PC-3 (cell line): ENCODE measurements around the gene YJU2. TPM values are rescaled to one million over a fixed set of nuclear protein-coding genes. Genes with fewer than 3 reads are reported as not detected.

Experiments used
- ATAC-seq: fragments of 200-7000 bp; cut with Tn5 transposase; 2 replicates; pipeline ENCODE4 v1.9.1; 2020; ENCODE audit warnings: mild to moderate bottlenecking, moderate library complexity
- BruUV-seq: library from RNA; stranded (reverse); fragments of 400-500 nt; replicated peaks from 2 replicates; lab custom pipeline; 2021; lab: Mats Ljungman, UMichigan
- CTCF ChIA-PET: fragments of 300-600 bp; sonication (Branson Sonifier 250); formaldehyde crosslinking; loops from one replicate; lab custom pipeline; 2022; ENCODE audit warnings: antibody characterized with exemption; lab: Charles Lee
- POLR2A ChIA-PET: fragments of 300-600 bp; sonication (Branson Sonifier 250); formaldehyde crosslinking; loops from one replicate; lab custom pipeline; 2022; ENCODE audit warnings: antibody characterized with exemption; ENCODE audit not compliant: unreplicated experiment; lab: Charles Lee
- DNase-seq: peaks from one replicate; pipeline ENCODE4 v3.0.0-alpha.2; 2015
- H2AFZ ChIP-seq: fragments of 300-600 bp; sonication (generic); 2 replicates; pipeline ENCODE4 v1.6.0; 2016; ENCODE audit warnings: antibody characterized with exemption, low read length
- H3F3A ChIP-seq: fragments of 300-600 bp; sonication (generic); one replicate; pipeline ENCODE4 v1.6.0; 2017; ENCODE audit warnings: antibody characterized with exemption, low read length, control low read depth, mild to moderate bottlenecking; ENCODE audit not compliant: unreplicated experiment
- H3K27ac ChIP-seq: fragments of 300-600 bp; sonication (generic); 2 replicates; pipeline ENCODE4 v1.5.1; 2016; ENCODE audit warnings: mild to moderate bottlenecking, low read length
- H3K27me3 ChIP-seq: fragments of 300-600 bp; sonication (generic); 2 replicates; pipeline ENCODE4 v1.6.1; 2016; ENCODE audit warnings: low read length, mixed read lengths
- H3K36me3 ChIP-seq: fragments of 300-600 bp; sonication (generic); 2 replicates; pipeline ENCODE4 v1.6.1; 2016; ENCODE audit warnings: low read depth, mixed run types, low read length, mixed read lengths
- H3K4me1 ChIP-seq: fragments of 300-600 bp; sonication (generic); 2 replicates; pipeline ENCODE4 v1.5.1; 2016; ENCODE audit warnings: low read length; ENCODE audit not compliant: insufficient read depth
- H3K4me2 ChIP-seq: fragments of 300-600 bp; sonication (generic); 2 replicates; pipeline ENCODE4 v1.6.0; 2016; ENCODE audit warnings: low read length
- H3K4me3 ChIP-seq: fragments of 300-600 bp; sonication (generic); 2 replicates; pipeline ENCODE4 v1.5.1; 2016; ENCODE audit warnings: mild to moderate bottlenecking, low read length, mixed read lengths
- H3K79me2 ChIP-seq: fragments of 300-600 bp; sonication (generic); 2 replicates; pipeline ENCODE4 v1.6.1; 2017; ENCODE audit warnings: low read length, mixed read lengths
- H3K9ac ChIP-seq: fragments of 300-600 bp; sonication (generic); 2 replicates; pipeline ENCODE4 v1.6.0; 2016; ENCODE audit warnings: mild to moderate bottlenecking, low read length
- H3K9me2 ChIP-seq: fragments of 300-600 bp; sonication (generic); replicated peaks from 2 replicates; pipeline ENCODE4 v1.6.1; 2016; ENCODE audit warnings: mixed run types, low read length, mixed read lengths
- H3K9me3 ChIP-seq: fragments of 300-600 bp; sonication (generic); 2 replicates; pipeline ENCODE4 v1.6.1; 2016; ENCODE audit warnings: low read length, mixed read lengths
- H4K20me1 ChIP-seq: fragments of 300-600 bp; sonication (generic); 2 replicates; pipeline ENCODE4 v1.6.1; 2016; ENCODE audit warnings: low read length, mixed read lengths
- EZH2 ChIP-seq: fragments of 300-600 bp; sonication (generic); IDR thresholded peaks from one replicate; pipeline ENCODE4 v1.6.1; 2017; ENCODE audit warnings: antibody characterized with exemption, mild to moderate bottlenecking, low read length; ENCODE audit not compliant: unreplicated experiment
- EZH2phosphoT487 ChIP-seq: fragments of 300-600 bp; sonication (generic); IDR thresholded peaks from 2 replicates; pipeline ENCODE4 v1.6.1; 2018; ENCODE audit warnings: mild to moderate bottlenecking, antibody characterized with exemption, low read length, borderline replicate concordance
- intact Hi-C: fragments of 100-400 bp; cut with micrococcal nuclease; formaldehyde crosslinking; loops from 2 replicates; pipeline ENCODE4 v1.9.0; 2023
- total RNA-seq: library from RNA; depleted of rRNA; stranded (reverse); fragments of >200 nt; gene quantifications from 2 replicates; pipeline ENCODE4 v1.2.3, GENCODE V29; 2014
- TF ChIP-seq, protein P1 (sequence below): fragments of 300-600 bp; sonication (generic); conservative IDR thresholded peaks from 2 replicates; pipeline ENCODE4 v1.5.1; 2017; ENCODE audit warnings: antibody characterized with exemption, low read depth, mild to moderate bottlenecking, low read length

Gene YJU2
- total RNA-seq, 1 experiment from 2014 or later: 33.1 TPM

DNA sequence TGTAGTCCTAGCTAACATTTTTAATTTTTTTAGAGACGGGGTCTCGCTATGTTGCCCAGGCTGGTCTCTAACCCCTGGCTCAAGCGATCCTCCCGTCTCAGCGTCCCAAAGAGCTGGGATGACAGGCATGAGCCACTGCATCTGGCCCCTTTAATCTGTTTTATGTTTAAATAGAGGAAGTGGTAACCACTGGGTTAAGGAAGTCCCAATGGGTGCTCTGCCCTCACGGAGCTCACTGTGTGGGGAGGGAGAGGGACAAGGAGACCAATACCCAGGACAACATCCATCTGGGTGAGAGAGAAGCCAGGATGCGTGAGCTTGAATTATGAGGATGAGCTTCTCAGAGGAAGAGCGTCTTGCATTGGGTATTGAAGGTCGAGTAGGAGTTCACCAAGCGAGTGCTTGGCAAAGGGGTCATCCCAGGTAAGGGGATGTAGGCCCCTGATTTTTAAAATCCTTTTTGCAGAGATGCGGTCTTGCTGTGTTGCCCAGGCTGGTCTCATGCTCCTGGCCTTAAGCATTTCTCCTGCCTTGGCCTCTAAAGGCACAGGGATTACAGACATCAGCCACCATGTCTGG is 13.8 kb downstream of the YJU2 start:
- H3K4me2 ChIP-seq: no peak overlapping the region
- H3K9me3 ChIP-seq: no peaks in the 10 kb centered on the region
- no peak overlapping the region for H2AFZ ChIP-seq
- no peaks in the 10 kb centered on the region for H3K4me1 ChIP-seq
- no peaks in the 10 kb centered on the region for H3F3A ChIP-seq
- no peaks in the 10 kb centered on the region for H3K27me3 ChIP-seq
- intact Hi-C loops: no loop called here
- no peak overlapping the region for H3K4me3 ChIP-seq
- no peaks in the 10 kb centered on the region for H3K9me2 ChIP-seq
- no peak overlapping the region for H3K9ac ChIP-seq
- TF ChIP-seq, protein P1, sequence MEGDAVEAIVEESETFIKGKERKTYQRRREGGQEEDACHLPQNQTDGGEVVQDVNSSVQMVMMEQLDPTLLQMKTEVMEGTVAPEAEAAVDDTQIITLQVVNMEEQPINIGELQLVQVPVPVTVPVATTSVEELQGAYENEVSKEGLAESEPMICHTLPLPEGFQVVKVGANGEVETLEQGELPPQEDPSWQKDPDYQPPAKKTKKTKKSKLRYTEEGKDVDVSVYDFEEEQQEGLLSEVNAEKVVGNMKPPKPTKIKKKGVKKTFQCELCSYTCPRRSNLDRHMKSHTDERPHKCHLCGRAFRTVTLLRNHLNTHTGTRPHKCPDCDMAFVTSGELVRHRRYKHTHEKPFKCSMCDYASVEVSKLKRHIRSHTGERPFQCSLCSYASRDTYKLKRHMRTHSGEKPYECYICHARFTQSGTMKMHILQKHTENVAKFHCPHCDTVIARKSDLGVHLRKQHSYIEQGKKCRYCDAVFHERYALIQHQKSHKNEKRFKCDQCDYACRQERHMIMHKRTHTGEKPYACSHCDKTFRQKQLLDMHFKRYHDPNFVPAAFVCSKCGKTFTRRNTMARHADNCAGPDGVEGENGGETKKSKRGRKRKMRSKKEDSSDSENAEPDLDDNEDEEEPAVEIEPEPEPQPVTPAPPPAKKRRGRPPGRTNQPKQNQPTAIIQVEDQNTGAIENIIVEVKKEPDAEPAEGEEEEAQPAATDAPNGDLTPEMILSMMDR: no peak
- TF ChIP-seq EZH2phosphoT487 (no peak), EZH2 (no peak)
- ChIA-PET POLR2A (no interaction called here), CTCF (no interaction called here)
- H3K79me2 ChIP-seq: no peaks in the 10 kb centered on the region
- DNase-seq: no peak
- no peaks in the 10 kb centered on the region for H4K20me1 ChIP-seq
- peaks cover 9% of the 10 kb centered on the region for H3K36me3 ChIP-seq
- no peak overlapping the region for H3K27ac ChIP-seq
- no TSS peak for BruUV-seq
- ATAC-seq: no peak

DNA sequence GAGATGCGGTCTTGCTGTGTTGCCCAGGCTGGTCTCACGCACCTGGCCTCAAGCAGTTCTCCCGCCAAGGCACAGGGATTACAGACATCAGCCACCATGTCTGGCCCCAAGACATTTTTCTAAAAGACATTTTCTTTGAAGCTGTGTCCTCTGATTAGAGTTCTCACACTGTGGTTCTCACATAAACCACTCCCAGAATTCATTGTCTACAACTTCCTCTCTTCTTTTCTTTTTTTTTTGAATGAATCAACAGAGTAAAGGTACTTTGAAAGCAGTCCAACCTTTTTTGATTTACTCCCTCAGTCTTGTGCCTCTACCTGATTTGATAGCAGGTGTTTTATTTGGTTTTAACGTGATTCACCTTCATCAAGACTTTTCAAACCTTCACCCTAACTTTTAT is 17.9 kb downstream of the YJU2 start:
- TF ChIP-seq EZH2phosphoT487 (no peak), EZH2 (no peak)
- TF ChIP-seq, protein P1: no peak
- H3K9me3 ChIP-seq: no peaks in the 10 kb centered on the region
- no peak overlapping the region for H3K4me2 ChIP-seq
- no TSS peak for BruUV-seq
- no peak overlapping the region for H3K27ac ChIP-seq
- no peaks in the 10 kb centered on the region for H3K27me3 ChIP-seq
- intact Hi-C loops: loop anchor here (5.0 kb wide), 1 partner anchor 87 kb away; no protein-coding TSS in a partner anchor
- no peaks in the 10 kb centered on the region for H3K9me2 ChIP-seq
- ChIA-PET POLR2A (no interaction called here), CTCF (interaction anchor here (0.7 kb wide), 1 partner anchor 28 kb away, joined by 3 read pairs; no protein-coding TSS in a partner anchor)
- ATAC-seq (no peak), DNase-seq (no peak)
- no peaks in the 10 kb centered on the region for H3K4me1 ChIP-seq
- no peaks in the 10 kb centered on the region for H3F3A ChIP-seq
- peaks cover 5% of the 10 kb centered on the region; the same call in 1 of the 2 replicates for H3K36me3 ChIP-seq
- no peak overlapping the region for H3K9ac ChIP-seq
- no peaks in the 10 kb centered on the region for H3K79me2 ChIP-seq
- no peaks in the 10 kb centered on the region for H4K20me1 ChIP-seq
- H3K4me3 ChIP-seq: no peak overlapping the region
- H2AFZ ChIP-seq: no peak overlapping the region

DNA sequence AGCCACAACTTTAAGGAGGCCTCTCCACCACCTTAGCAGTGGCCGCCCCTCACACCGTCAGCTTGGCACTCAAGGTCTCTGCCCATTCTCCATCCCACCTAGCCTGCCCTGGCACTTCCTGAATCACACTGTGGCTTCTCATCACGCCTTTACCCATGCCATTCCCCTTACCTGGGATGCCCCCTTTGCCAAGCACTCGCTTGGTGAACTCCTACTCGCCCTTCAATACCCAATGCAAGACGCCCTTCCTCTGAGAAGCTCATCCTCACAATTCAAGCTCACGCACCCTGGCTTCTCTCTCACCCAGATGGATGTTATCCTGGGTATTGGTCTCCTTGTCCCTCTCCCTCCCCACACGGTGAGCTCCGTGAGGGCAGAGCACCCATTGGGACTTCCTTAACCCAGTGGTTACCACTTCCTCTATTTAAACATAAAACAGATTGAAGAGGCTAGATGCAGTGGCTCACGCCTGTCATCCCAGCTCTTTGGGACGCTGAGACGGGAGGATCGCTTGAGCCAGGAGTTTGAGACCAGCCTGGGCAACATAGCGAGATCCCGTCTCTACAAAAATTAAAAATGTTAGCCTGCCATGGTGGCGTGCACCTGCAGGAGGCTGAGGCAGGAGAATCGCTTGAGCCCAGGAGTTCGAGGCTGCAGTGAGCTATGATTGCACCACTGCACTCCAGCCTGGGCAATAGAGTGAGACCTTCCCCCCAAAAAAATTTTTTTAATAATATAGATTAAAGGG is 19.5 kb downstream of the YJU2 start:
- Histone ChIP-seq H3K9ac (no peak overlapping the region), H3K4me2 (no peak overlapping the region), H3K79me2 (no peaks in the 10 kb centered on the region), H4K20me1 (no peaks in the 10 kb centered on the region), H3K27me3 (no peaks in the 10 kb centered on the region), H3K9me3 (no peaks in the 10 kb centered on the region), H3K4me1 (no peaks in the 10 kb centered on the region), H3F3A (no peaks in the 10 kb centered on the region), H3K9me2 (no peaks in the 10 kb centered on the region), H3K4me3 (no peak overlapping the region), H2AFZ (no peak overlapping the region), H3K36me3 (peaks cover 5% of the 10 kb centered on the region; the same call in 1 of the 2 replicates), H3K27ac (no peak overlapping the region)
- ATAC-seq: no peak
- TF ChIP-seq EZH2phosphoT487 (no peak), EZH2 (no peak)
- TF ChIP-seq, protein P1: no peak
- CTCF ChIA-PET: interaction anchor here (0.5 to 2.0 kb wide), 6 partner anchors 76 to 379 kb away, joined by 3 to 23 read pairs (median 5); partner anchors contain the start of genes CHAF1A and MPND
- BruUV-seq: no TSS peak
- POLR2A ChIA-PET: no interaction called here
- no peak for DNase-seq
- intact Hi-C loops: loop anchor here (5.0 kb wide), 1 partner anchor 86 kb away; no protein-coding TSS in a partner anchor
